Cardiac fibroblast (primary cell): ENCODE results near the gene MCRIP1.

ENCODE experiments used
- DNase-seq, 2 donors: peaks; one replicate each; pipeline versions ENCODE4 v3.0.0 to v3.0.0-alpha.2; 2010; ENCODE audit warnings: low read depth in 2 of 2
- H3K4me3 ChIP-seq, 2 donors: replicated peaks in 1 of 2; 1 replicate in 1 of 2; 2 replicates in 1 of 2; pipeline ENCODE4 v1.5.1; 2011; ENCODE audit warnings: low read depth in 2 of 2, low read length in 2 of 2, mild to moderate bottlenecking in 2 of 2, moderate library complexity in 1 of 2
- TF ChIP-seq, protein P1 (sequence below): IDR thresholded peaks from one replicate; pipeline ENCODE4 v1.5.1; 2011; ENCODE audit warnings: low read depth, mild to moderate bottlenecking, low read length, inconsistent platforms

MCRIP1 gene

DNA sequence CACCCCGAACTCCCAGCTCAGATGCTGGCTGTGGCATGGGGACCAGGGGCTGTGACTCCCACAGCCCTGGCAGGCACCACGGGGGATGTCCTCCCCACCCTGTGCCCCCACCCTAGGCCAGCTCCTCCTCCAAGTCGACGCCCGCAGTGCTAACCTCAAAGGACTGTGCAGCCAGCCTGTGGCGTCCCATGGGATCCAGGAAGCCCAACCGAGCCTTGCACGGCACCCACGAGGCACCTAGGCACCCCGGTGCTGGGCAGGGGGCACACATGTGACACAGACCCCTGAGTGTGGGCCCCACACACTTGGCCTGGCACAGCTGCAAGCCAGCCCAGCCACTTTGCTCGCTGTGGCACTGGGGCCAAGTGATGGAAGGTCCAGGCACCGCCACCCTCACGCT, 25.3 kb downstream of the MCRIP1 start:
- no peak overlapping the region for H3K4me3 ChIP-seq
- DNase-seq = no peak

DNA sequence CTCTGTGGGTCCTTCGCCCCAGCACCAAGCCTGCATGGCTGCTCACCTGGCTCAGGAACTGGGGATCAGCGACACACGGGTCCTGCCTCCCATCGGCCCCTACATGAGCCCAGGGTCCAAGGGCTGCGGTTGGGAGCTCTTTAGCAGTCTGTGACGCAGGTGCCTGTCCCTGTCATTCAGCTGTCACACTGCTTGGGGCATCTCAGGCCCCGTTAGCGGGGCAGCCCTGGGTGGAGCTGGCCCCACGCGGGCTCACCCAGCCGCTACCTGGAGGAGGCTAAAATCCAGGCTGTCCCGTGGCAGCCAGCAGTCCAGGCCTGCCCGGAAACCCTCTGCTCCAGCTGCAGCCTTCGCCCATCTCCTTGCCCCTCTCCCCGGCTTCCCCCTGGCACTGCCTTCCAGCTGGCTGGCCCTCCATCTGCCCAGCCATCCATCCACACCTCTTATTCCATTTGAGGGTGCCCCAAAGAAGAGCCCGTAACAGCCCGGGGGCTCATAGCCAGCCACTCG, 25.8 kb downstream of the MCRIP1 start:
- TF ChIP-seq, protein P1, sequence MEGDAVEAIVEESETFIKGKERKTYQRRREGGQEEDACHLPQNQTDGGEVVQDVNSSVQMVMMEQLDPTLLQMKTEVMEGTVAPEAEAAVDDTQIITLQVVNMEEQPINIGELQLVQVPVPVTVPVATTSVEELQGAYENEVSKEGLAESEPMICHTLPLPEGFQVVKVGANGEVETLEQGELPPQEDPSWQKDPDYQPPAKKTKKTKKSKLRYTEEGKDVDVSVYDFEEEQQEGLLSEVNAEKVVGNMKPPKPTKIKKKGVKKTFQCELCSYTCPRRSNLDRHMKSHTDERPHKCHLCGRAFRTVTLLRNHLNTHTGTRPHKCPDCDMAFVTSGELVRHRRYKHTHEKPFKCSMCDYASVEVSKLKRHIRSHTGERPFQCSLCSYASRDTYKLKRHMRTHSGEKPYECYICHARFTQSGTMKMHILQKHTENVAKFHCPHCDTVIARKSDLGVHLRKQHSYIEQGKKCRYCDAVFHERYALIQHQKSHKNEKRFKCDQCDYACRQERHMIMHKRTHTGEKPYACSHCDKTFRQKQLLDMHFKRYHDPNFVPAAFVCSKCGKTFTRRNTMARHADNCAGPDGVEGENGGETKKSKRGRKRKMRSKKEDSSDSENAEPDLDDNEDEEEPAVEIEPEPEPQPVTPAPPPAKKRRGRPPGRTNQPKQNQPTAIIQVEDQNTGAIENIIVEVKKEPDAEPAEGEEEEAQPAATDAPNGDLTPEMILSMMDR = no peak

More for the DNA sequence above, 25.3 kb downstream of the MCRIP1 start:
- TF ChIP-seq, protein P1 = no peak

DNA sequence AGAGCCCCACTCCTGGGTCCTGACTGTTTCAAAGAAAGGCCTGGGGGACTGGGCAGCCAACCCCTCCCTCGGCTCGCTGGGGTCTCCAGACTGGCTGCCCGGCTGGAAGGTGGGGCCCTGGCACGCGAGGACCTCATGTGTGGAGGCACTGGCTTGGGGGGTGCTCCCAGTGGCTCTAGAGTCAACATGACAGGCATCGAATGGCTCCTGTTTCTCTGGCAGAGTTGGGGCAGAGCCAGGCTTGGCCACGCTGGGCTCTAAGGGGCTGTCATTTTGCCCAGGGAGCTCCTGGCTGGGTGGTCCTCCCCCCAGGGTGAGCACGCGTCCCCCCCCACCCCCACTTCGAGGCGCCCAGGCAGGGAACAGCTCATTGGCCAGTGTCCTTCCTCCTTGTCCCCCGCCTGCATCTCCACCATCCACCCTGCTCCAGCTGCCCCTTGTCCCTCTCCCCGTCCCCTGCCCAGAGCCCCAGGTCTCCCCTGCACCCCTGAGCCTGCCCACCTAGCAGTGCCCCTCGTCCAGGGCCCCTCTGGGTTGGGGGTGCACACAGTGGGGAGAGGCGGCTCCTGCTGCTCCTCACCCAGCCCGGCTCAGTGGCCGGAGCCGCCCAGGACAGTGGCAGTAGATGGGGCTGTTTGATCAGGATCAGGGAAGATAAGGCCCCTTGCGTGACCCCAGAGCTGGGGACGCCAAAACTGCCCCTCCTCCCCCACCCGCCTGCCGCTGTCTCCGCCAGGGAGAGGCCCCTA, 26.5 kb downstream of the MCRIP1 start:
- TF ChIP-seq, protein P1 = no peak
- DNase-seq = no peak
- H3K4me3 ChIP-seq = no peak overlapping the region

More for the DNA sequence above, 25.8 kb downstream of the MCRIP1 start:
- no peak for DNase-seq
- H3K4me3 ChIP-seq = no peak overlapping the region

DNA sequence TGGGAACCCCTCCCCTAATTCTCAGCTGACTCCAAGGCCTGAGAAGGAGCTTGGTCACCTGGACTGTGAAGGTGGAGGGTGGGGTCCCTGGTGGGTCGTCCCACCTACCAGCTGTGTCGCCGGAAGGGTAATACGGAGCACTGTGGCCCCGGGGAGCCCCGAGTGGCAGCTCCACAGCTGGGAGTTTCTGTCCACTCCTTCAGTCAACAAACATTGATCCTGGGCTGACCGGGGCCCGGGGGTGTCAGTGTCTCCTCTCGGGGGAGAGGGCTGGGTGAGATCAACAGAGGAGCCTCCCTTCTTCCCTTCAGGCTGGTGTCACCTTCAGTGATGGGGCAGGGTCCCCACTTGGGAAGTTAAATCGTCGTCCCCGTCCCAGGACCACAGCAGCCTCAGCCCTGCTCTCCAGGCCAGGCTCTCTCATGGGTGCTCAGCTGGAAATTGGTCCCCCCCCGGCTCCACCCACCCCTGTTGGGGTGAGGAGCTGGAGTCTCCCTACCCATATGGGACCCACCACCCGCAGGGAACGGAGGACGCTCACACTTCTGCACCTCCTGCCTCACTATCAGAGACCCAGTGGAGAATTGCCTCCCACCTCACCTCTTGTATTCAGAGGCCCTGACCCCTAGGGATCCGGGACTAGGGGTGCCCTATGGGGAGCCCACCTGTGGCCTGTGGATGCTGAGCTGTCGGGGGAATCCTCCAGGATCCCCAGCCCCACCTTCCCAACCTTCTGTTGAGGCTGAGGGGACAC, 27.2 kb downstream of the MCRIP1 start:
- DNase-seq = no peak

DNA sequence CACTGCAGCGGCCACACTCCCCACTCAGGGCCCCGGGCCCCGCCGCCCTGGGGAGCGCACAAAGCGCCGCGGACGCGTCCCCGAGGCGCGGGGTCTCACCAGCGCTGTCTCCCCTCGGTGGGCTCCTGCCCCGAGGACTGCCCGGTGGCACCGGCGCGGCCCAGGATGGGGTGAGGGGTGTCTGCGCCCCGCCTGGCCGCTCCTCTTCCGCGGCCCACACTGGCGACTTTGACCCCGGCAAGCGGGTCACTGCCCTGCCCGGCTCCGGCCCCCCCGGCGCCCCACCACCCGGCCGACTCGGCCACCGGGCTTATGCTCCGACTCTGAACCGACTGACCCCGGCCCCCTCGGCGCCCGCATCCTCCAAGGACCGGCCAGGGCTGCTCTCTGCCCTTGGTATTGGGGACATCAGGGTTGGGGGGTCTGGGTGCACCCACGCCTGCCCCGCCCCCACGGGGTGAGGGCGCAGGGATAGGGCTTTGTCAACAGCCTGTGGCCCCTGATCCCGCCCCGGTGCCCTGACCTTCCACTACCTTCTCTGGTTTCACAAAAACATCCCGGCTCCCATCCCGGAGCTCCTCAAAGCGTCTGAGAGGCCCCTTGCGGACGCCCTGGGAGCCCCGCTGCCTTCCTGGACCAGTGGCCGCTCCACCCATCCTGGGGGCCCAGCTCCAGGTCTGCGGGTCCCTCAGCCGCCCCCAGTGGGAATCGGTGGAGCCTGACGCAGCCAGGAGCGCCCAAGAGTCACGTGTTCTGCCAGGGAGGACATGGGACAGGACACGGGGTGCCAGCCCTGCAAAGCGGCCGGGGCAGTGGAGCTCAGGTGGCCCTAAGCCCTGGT, 28.3 kb downstream of the MCRIP1 start:
- no peak for DNase-seq
- TF ChIP-seq, protein P1 = no peak
- no peak overlapping the region for H3K4me3 ChIP-seq

More for the DNA sequence above, 27.2 kb downstream of the MCRIP1 start:
- TF ChIP-seq, protein P1 = no peak
- no peak overlapping the region for H3K4me3 ChIP-seq
